ENCODE measurements around the gene FBXL5. TPM values are rescaled to one million over a fixed set of nuclear protein-coding genes. Genes with fewer than 3 reads are reported as not detected.
A peak's percentile ranks its signal among the peaks of the same experiment; 100 is the strongest.

The FBXL5 gene
- total and polyA plus RNA-seq, 2 of the 13 experiments (the other 11 are each of a cell fraction or from before 2014, with no cell fraction given) = 17.4 to 45.3 TPM

DNA sequence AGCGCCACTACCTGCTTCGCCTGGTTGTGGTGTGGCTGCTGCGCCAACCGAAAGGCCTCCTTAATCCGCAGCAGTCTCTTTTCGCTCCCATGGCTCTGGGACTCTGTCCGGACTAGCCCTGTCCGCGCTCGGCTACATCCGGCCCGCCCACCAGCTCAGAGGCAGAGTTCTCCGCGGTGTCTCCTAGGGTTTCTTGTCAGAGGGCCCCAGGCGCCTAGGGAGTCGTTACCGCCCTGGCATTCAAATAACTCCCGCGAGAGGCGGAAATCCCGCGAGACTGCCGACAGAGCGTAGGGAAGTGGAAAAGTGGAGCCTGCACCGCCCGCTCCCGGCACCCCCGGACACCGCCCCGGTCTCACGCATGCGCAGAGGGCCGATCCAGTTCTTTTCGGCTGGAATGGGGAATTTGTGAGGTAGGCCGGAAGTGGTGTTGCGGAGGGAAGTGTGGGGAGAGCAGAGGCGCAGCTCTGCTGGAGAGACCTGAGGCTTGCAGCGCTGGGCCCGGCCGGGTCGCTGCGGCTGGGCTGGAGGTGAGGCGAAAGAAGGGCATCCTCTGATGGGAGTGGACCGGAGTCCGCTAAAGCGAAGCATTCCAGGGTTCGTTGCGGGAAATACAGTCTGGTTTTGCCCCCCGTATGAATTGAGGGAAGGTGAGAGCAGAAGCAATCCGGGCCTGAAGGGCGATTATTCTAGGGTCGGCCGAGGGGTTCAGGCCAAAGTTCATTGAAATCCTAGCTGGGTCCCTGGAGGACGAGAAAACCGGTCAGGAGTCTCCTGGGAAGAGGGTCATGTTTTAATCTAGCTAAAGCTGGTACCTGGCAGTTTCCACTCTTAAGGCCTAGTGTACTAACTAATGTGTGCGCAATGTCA lies 26.4 kb upstream of the FBXL5 start, which contains the start of gene FAM200B (continued):
- TF ChIP-seq, protein P1, sequence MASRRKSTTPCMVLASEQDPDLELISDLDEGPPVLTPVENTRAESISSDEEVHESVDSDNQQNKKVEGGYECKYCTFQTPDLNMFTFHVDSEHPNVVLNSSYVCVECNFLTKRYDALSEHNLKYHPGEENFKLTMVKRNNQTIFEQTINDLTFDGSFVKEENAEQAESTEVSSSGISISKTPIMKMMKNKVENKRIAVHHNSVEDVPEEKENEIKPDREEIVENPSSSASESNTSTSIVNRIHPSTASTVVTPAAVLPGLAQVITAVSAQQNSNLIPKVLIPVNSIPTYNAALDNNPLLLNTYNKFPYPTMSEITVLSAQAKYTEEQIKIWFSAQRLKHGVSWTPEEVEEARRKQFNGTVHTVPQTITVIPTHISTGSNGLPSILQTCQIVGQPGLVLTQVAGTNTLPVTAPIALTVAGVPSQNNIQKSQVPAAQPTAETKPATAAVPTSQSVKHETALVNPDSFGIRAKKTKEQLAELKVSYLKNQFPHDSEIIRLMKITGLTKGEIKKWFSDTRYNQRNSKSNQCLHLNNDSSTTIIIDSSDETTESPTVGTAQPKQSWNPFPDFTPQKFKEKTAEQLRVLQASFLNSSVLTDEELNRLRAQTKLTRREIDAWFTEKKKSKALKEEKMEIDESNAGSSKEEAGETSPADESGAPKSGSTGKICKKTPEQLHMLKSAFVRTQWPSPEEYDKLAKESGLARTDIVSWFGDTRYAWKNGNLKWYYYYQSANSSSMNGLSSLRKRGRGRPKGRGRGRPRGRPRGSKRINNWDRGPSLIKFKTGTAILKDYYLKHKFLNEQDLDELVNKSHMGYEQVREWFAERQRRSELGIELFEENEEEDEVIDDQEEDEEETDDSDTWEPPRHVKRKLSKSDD (CRISPR knock-in tag; IDR thresholded peaks at IDR 0.05; ENCODE audit: low read depth) = no peak
- TF ChIP-seq ZNF143 (CRISPR knock-in tag; IDR thresholded peaks at IDR 0.05) = peak; percentile 74
- no peak for TF ChIP-seq SOX13 (IDR thresholded peaks at IDR 0.05)
- 0 out of 4 replicates have a peak, but pooled peaks of 1 of the 2 experiments have one; percentile 10 for TF ChIP-seq SOX13 (CRISPR knock-in tag; conservative IDR thresholded peaks at IDR 0.05 in 1 of 2, IDR thresholded peaks at IDR 0.05 in 1 of 2)
- TF ChIP-seq ZNF761 (CRISPR knock-in tag; conservative IDR thresholded peaks at IDR 0.05) = no peak
- TF ChIP-seq TBL1XR1 (IDR thresholded peaks at IDR 0.05; ENCODE audit: borderline replicate concordance, low read length, partially characterized antibody) = peak; percentile 24
- 0 out of 2 replicates have a peak, but pooled peaks have one; percentile 35 for TF ChIP-seq ZNF256 (CRISPR knock-in tag; conservative IDR thresholded peaks at IDR 0.05)
- TF ChIP-seq ARNT2 (CRISPR knock-in tag; IDR thresholded peaks at IDR 0.05; ENCODE audit: low read depth) = peak; percentile 99
- no peak for TF ChIP-seq FLYWCH1 (CRISPR knock-in tag; IDR thresholded peaks at IDR 0.05)
- TF ChIP-seq KLF6 (CRISPR knock-in tag; IDR thresholded peaks at IDR 0.05) = no peak
- no peak for TF ChIP-seq ZNF614 (CRISPR knock-in tag; IDR thresholded peaks at IDR 0.05; ENCODE audit: borderline replicate concordance)
- TF ChIP-seq TMF1 (CRISPR knock-in tag; IDR thresholded peaks at IDR 0.05; ENCODE audit: low read depth) = peak; percentile 46; the same call in 1 of the 2 replicates
- no peak; the same call in 1 of the 2 replicates for TF ChIP-seq AHR (CRISPR knock-in tag; IDR thresholded peaks at IDR 0.05)
- TF ChIP-seq, protein P2, sequence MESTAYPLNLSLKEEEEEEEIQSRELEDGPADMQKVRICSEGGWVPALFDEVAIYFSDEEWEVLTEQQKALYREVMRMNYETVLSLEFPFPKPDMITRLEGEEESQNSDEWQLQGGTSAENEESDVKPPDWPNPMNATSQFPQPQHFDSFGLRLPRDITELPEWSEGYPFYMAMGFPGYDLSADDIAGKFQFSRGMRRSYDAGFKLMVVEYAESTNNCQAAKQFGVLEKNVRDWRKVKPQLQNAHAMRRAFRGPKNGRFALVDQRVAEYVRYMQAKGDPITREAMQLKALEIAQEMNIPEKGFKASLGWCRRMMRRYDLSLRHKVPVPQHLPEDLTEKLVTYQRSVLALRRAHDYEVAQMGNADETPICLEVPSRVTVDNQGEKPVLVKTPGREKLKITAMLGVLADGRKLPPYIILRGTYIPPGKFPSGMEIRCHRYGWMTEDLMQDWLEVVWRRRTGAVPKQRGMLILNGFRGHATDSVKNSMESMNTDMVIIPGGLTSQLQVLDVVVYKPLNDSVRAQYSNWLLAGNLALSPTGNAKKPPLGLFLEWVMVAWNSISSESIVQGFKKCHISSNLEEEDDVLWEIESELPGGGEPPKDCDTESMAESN (CRISPR knock-in tag; conservative IDR thresholded peaks at IDR 0.05) = peak; percentile 94
- peak; percentile 76 for TF ChIP-seq TARDBP (CRISPR knock-in tag; IDR thresholded peaks at IDR 0.05)
- no peak for TF ChIP-seq ZNF329 (CRISPR knock-in tag; IDR thresholded peaks at IDR 0.05; ENCODE audit: low read depth)
- TF ChIP-seq KLF9 (CRISPR knock-in tag; IDR thresholded peaks at IDR 0.05; ENCODE audit: low read depth) = no peak; the same call in 1 of the 2 replicates
- peak; percentile 59 for TF ChIP-seq RBM39 (IDR thresholded peaks at IDR 0.05; ENCODE audit: low read depth, low read length, poor library complexity, severe bottlenecking)
- TF ChIP-seq ZBTB3 (CRISPR knock-in tag; IDR thresholded peaks at IDR 0.05; ENCODE audit: borderline replicate concordance, low read depth) = no peak
- TF ChIP-seq CBX2 (IDR thresholded peaks at IDR 0.05; ENCODE audit: low read depth, low read length) = no peak
- no peak for TF ChIP-seq CBX2 (CRISPR knock-in tag; IDR thresholded peaks at IDR 0.05; ENCODE audit: low read depth)
- no peak for TF ChIP-seq ZBTB7B (CRISPR knock-in tag; IDR thresholded peaks at IDR 0.05)
- TF ChIP-seq, protein P3, sequence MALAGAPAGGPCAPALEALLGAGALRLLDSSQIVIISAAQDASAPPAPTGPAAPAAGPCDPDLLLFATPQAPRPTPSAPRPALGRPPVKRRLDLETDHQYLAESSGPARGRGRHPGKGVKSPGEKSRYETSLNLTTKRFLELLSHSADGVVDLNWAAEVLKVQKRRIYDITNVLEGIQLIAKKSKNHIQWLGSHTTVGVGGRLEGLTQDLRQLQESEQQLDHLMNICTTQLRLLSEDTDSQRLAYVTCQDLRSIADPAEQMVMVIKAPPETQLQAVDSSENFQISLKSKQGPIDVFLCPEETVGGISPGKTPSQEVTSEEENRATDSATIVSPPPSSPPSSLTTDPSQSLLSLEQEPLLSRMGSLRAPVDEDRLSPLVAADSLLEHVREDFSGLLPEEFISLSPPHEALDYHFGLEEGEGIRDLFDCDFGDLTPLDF (CRISPR knock-in tag; IDR thresholded peaks at IDR 0.05) = peak; percentile 91
- 0 out of 2 replicates have a peak, but pooled peaks have one; percentile 76 for TF ChIP-seq ARID2 (CRISPR knock-in tag; IDR thresholded peaks at IDR 0.05; ENCODE audit: borderline replicate concordance)
- no peak for TF ChIP-seq RARG (CRISPR knock-in tag; IDR thresholded peaks at IDR 0.05; ENCODE audit: low read depth)
